AG20443 (cell line): Measurements from ENCODE around the gene CYP27B1.

Experiments used
- DNase-seq: peaks from one replicate; pipeline ENCODE4 v3.0.0; 2012; ENCODE audit warnings: low spot score, mixed read lengths

The CYP27B1 gene

GRCh38 chr12:57751432-57751787 lies 15.5 kb downstream of the CYP27B1 start:
- no peak for DNase-seq

- DNase-seq, result no peak
Measured at GRCh38 chr12:57750561-57751431, 16.1 kb downstream of the CYP27B1 start.

GRCh38 chr12:57749061-57749460 lies 17.8 kb downstream of the CYP27B1 start:
- no peak for DNase-seq

GRCh38 chr12:57746025-57746424 lies 20.9 kb downstream of the CYP27B1 start:
- DNase-seq, result no peak

- no peak for DNase-seq
Measured at GRCh38 chr12:57745485-57745881, 21.4 kb downstream of the CYP27B1 start.

- DNase-seq, result peak; percentile 95
Measured at GRCh38 chr12:57744777-57745484, 21.9 kb downstream of the CYP27B1 start, which contains the start of gene TSPAN31. Gene TSPAN31 (plus strand): TSS chr12:57745039. CDS start chr12:57745155, 116 bp downstream.

GRCh38 chr12:57744194-57744776 lies 22.6 kb downstream of the CYP27B1 start:
- peak; percentile 85 for DNase-seq

- no peak for DNase-seq
Measured at GRCh38 chr12:57743769-57744168, 23.1 kb downstream of the CYP27B1 start.

GRCh38 chr12:57741844-57742738 lies 24.8 kb downstream of the CYP27B1 start:
- DNase-seq, result no peak

GRCh38 chr12:57741413-57741789 lies 25.5 kb downstream of the CYP27B1 start:
- DNase-seq, result no peak

- DNase-seq, result no peak
Measured at GRCh38 chr12:57740656-57741412, 26.0 kb downstream of the CYP27B1 start.

GRCh38 chr12:57739914-57740538 lies 26.9 kb downstream of the CYP27B1 start:
- no peak for DNase-seq

GRCh38 chr12:57739387-57739786 lies 27.5 kb downstream of the CYP27B1 start:
- DNase-seq, result no peak

GRCh38 chr12:57738661-57739237 lies 28.1 kb downstream of the CYP27B1 start, which contains the start of gene AGAP2:
Gene AGAP2 (minus strand): TSS chr12:57738742. CDS start chr12:57738246, 496 bp downstream.
- DNase-seq, result no peak

GRCh38 chr12:57737467-57738460 lies 29.1 kb downstream of the CYP27B1 start:
- DNase-seq, result peak; percentile 65

GRCh38 chr12:57736741-57737466 lies 30.0 kb downstream of the CYP27B1 start:
- DNase-seq, result no peak

GRCh38 chr12:57735952-57736740 lies 30.7 kb downstream of the CYP27B1 start:
- DNase-seq, result peak; percentile 57
